HG02623 (cell line): ENCODE data around the gene PCOLCE2.

ENCODE experiments used
- ATAC-seq: cut with Tn5 transposase; IDR thresholded peaks from one replicate; pipeline ENCODE4 v1.9.1; 2021; ENCODE audit warnings: moderate library complexity; ENCODE audit not compliant: unreplicated experiment

The PCOLCE2 gene

GRCh38 chr3:142888481-142889211 is at the start of gene PCOLCE2:
Gene PCOLCE2 (minus strand): TSS chr3:142889083. CDS start chr3:142888896, 187 bp downstream.
- ATAC-seq: no peak

- no peak for ATAC-seq
Observed at GRCh38 chr3:142935963-142936362, 47.1 kb upstream of the PCOLCE2 start.

DNA sequence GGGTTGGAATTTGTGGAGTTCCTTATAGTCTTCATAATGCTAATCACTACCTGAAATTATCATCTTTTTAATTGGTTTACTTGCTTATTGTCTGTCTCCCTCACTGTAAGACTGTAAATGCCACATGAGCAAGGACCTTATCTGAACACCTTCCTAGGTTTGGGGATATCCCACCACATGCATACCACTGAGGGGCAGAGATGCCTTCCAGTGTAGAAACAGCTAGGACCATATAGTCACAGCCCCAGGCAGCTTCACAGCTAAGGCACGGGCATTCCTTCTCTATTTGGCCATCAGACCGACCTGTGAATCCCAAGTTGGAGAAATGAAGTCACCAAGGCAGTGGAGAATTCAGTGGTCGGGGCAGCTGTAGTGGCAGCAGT is 46.0 kb upstream of the PCOLCE2 start:
- no peak for ATAC-seq

- ATAC-seq: no peak
Observed at GRCh38 chr3:142934128-142934886, 45.4 kb upstream of the PCOLCE2 start.

- ATAC-seq: no peak
Observed at GRCh38 chr3:142931222-142931621, 42.3 kb upstream of the PCOLCE2 start.

DNA sequence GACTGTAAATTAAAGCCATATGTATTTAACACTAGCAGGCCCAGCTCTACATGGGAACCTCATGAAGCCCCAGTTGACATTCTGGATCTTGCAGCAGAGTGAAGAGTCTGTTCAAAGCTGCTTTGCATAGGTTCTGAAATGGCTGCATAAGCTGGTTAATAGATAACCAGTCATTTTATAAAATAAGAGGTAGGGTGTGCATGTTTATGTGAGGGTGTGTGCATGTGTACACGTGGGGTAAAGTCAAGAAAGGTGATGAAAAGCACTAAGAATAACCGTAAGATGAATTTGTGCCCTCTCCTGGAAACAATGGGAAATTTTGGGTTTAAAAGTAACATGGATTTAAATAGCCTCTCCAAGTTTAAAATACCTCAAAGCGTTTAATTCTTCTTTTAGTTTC is 41.6 kb upstream of the PCOLCE2 start:
- ATAC-seq: no peak

- ATAC-seq: no peak
Observed at GRCh38 chr3:142929890-142930289, 41.0 kb upstream of the PCOLCE2 start.

DNA sequence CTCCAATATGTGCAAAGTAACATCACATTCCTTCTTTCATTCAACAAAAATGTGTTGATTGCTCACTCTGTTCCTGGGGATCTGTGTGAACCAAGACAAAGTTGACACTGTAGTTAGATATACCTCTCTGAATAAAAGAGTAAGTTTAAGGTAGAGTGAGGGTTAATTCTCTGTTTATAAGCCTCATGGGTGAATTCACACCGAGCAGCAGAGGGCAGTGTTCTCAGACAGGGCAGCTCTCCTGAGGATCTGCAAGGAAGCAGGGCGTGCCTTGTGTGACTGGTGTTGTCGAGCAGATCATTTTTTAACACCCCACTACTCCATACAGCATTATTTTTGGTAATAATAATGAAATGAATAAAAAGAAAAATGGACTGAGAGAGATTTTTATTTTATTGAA is 40.2 kb upstream of the PCOLCE2 start:
- ATAC-seq: no peak

- ATAC-seq: no peak
Observed at GRCh38 chr3:142926368-142926944, 37.6 kb upstream of the PCOLCE2 start.

DNA sequence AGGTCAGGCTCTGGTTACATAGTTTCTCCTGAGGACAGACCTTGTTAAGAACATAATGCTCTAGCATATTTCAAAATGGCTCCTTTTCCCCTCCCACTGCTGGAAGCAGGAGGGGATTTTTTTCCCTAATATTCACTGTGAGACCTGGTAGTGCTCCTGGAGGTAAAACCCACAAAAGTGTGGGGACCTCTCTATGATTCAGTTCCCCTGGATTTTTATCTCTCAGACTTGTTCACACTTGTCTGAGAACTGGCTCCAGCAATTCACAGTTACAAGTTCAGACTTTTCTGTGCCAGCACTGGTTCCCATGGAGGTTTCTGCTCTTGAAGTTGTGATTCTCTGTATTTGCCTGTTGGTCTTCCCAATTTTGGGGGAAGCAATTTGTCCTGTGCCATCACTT is 36.3 kb upstream of the PCOLCE2 start:
- ATAC-seq: no peak

DNA sequence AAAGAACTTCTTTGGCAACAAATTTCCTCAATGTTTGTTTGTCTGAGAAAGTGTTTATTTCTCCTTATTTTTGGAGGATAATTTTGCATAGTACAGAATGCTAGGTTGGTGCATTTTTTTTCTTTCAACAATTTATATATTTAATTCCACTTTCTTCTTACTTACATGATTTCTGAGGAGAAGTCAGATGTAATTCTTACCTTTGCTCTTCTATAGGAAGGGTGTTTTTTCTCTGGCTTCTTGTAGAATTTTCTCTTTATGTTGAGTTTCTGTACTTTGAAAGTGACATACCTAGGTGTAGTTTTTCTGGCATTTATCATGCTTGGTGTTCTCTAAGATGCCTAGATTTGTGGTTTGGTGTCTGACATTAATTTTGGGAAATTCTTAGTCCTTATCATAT is 34.8 kb upstream of the PCOLCE2 start:
- no peak for ATAC-seq

DNA sequence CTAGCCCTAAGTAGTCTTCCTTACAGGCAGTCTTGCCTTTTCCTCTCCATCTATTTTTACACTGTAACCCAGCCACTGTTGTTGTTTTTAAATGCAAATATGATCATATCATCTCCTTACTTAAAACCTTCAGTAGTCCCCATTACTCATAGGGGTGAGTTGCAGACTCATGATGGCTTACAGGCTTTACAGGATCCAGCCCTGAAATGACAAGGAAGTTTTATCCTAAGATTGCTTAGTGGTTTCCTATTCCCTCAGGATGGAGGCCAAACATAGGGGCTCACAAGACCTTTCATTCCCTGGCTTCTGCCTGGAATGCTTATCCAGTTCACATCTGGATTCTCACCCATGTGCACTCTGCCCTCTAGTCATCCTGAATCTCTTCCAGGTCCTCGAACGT is 27.7 kb upstream of the PCOLCE2 start:
- ATAC-seq: no peak

- ATAC-seq: no peak
Observed at GRCh38 chr3:142915636-142916035, 26.8 kb upstream of the PCOLCE2 start.

GRCh38 chr3:142914286-142914811 is 25.5 kb upstream of the PCOLCE2 start:
- no peak for ATAC-seq

DNA sequence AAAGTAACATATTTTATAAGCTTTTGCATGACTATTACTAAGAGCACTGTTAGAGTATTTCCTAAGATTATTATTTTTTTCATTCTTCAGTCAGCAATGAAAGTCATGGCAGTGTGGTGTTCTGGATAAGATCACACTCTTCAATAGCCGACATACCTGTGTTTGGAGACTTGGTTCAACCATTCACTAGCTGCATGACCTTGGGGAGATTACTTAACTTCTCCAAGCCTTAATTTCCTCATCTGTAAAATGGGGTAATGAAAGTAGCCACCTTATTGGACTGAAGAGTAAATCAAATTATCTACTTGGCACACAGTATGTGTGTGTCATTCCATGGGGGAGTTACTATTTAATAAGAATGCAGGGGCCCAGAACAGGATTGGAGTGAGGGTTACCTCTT is 24.5 kb upstream of the PCOLCE2 start:
- ATAC-seq: no peak

DNA sequence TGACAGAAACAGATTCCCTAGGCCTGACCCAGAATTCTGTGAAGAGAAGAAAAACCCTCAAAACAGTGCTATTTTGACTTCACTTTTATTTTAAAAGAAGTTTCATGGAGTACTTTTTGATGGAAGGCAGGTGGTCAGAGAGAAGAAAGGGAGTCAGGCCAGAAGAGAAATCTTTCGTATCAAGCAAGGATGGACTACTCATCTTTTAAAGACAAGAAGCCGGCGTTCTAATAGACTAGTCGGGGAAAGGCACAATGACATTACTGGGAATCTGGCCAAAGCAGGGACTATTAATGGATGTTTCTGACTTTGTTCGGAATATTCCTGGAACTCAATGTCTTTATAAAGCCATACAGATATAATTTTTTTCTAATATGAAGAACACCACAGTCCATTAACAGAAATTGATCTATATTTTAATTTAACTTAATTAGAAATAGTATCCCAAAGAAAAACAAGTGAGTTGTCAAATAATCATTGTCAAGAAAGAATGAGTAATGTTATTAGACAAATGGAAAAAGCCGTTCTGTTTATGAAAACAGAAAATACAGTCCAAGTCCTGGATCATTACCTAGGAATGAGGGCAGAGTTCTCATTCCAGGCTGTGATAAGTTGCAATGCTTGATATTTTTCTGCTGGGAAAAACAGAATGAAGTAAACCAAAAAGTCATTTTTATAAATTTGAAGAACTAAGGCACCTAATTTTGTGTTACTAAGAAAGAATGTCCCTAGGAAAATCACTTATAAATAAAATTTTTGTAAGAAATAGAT is 23.7 kb upstream of the PCOLCE2 start:
- no peak for ATAC-seq

DNA sequence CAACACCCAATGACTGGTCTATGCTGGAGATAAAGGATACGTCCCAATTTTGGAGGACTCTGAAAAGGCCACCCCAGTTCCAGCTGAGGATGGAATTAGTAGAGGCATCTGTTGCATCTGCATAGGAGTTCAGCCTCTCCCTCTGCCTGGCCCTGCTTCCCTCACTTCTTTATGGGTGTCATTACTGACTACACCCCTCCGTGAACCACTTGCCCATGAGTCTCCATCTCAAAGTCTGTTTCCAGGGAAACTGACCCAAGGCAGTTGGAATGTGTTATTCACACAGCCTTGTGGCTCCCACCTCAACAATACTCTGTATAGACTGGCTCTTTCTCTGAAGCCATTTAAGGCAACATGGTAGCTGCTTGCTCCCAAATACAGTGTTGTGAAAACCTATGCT is 21.4 kb upstream of the PCOLCE2 start:
- ATAC-seq: no peak

DNA sequence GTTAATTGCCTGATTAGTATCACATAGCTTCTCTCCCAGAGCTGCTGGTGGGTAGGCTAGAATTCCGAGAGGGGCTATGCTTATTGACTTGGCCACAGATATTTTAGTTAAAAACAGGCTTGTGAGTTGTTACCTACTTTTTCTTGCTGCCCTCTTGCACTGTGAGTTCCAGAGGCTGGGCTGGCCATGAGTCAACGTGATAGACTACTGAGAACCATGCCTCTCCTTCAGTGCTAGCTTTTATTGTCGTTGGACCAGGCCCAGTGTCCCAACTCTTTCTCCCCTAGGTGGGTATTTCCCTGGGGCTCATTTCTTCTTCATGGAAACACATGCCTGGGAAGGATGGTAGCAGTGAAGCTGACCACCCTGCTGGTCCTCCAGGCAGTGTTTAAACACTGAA is 20.4 kb upstream of the PCOLCE2 start:
- no peak for ATAC-seq

DNA sequence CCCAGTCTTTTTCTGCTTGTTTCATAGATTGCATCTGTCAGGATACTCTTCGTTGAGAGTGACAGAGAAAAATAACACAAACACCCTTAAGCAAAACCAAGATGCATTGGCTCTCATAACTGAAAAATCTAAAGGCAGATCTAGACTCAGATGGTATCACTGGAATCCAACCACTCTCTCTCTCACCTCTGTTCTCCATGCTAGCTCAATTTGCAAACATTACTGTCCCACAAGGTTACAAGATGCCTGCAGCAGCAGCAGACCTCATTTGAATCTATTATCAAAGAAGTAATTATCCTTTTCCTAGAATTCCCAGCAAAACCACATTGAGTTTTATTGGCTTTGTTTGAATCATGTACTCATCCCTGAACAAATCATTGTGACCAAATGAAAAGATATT is 19.1 kb upstream of the PCOLCE2 start:
- no peak for ATAC-seq

GRCh38 chr3:142904639-142905436 is 16.0 kb upstream of the PCOLCE2 start:
- ATAC-seq: no peak
